SK-N-SH (cell line): ENCODE results near the gene FAM24A. TPM values are rescaled to one million over a fixed set of nuclear protein-coding genes. Genes with fewer than 3 reads are reported as not detected.

Experiments used
- CTCF ChIA-PET: fragments of 300-600, 350-600 bp; formaldehyde crosslinking; extraction: SDS; loops from one replicate; lab custom pipeline; 2021; lab: Yijun Ruan, JAX
- POLR2A ChIA-PET: fragments of 350-600 bp; sonication (Branson Sonifier 250); formaldehyde crosslinking; extraction: SDS; loops from one replicate; lab custom pipeline; 2020; ENCODE audit warnings: antibody characterized with exemption, inconsistent platforms; lab: Yijun Ruan, JAX
- DNase-seq: peaks from one replicate; pipeline ENCODE4 v3.0.0; 2012
- H2AFZ ChIP-seq: fragments of 200-600 bp; sonication (generic); 2 replicates; pipeline ENCODE4 v1.8.1; 2016; ENCODE audit warnings: antibody characterized with exemption, mild to moderate bottlenecking, low read depth
- H3F3A ChIP-seq: fragments of 200-600 bp; sonication (generic); replicated peaks from 2 replicates; pipeline ENCODE3; 2016; ENCODE audit warnings: antibody characterized with exemption, mild to moderate bottlenecking; ENCODE audit not compliant: insufficient read depth
- H3K27ac ChIP-seq, 2 experiments: fragments of 200-500 bp in 1 of 2; fragments of 200-600 bp in 1 of 2; sonication (Bioruptor generic) in 1 of 2; sonication (generic), shearing (Covaris generic) in 1 of 2; 2 replicates each; pipeline versions ENCODE4 v1.5.1 to v1.6.1; 2014 to 2016; ENCODE audit warnings: low read depth in 2 of 2, inconsistent platforms in 1 of 2, low read length in 1 of 2, mild to moderate bottlenecking in 1 of 2, mixed read lengths in 1 of 2
- H3K27me3 ChIP-seq: fragments of 200-600 bp; sonication (generic), shearing (Covaris generic); 2 replicates; pipeline ENCODE4 v1.6.1; 2016; ENCODE audit warnings: mixed run types; ENCODE audit not compliant: insufficient read depth
- H3K36me3 ChIP-seq, 2 experiments: fragments of 200-500 bp in 1 of 2; fragments of 200-600 bp in 1 of 2; sonication (Bioruptor generic) in 1 of 2; sonication (generic) in 1 of 2; replicated peaks in 1 of 2; 2 replicates each; pipeline versions ENCODE3 to v1.5.1; 2014 to 2016; ENCODE audit warnings: low read length in 1 of 2, mild to moderate bottlenecking in 1 of 2; ENCODE audit not compliant: insufficient read depth in 2 of 2, control insufficient read depth in 1 of 2
- H3K4me1 ChIP-seq, 2 experiments: fragments of 200-500 bp in 1 of 2; fragments of 200-600 bp in 1 of 2; sonication (Bioruptor generic) in 1 of 2; sonication (generic), shearing (Covaris generic) in 1 of 2; 2 replicates each; pipeline versions ENCODE4 v1.5.1 to v1.6.1; 2014 to 2016; ENCODE audit warnings: low read depth in 1 of 2, low read length in 1 of 2, mixed run types in 1 of 2; ENCODE audit not compliant: insufficient read depth in 2 of 2, control insufficient read depth in 1 of 2
- H3K4me2 ChIP-seq: fragments of 200-600 bp; sonication (generic), shearing (Covaris generic); 2 replicates; pipeline ENCODE4 v1.6.1; 2017; ENCODE audit warnings: mixed run types
- H3K4me3 ChIP-seq, 2 experiments: fragments of 200-500 bp in 1 of 2; fragments of 200-600 bp in 1 of 2; sonication (Bioruptor generic) in 1 of 2; sonication (generic), shearing (Covaris generic) in 1 of 2; 2 replicates each; pipeline versions ENCODE4 v1.5.1 to v1.8.1; 2014 to 2016; ENCODE audit warnings: low read depth in 2 of 2, inconsistent platforms in 1 of 2, low read length in 1 of 2, mild to moderate bottlenecking in 1 of 2, mixed read lengths in 1 of 2, moderate library complexity in 1 of 2
- H3K79me2 ChIP-seq: fragments of 200-600 bp; sonication (generic); 2 replicates; pipeline ENCODE4 v1.8.1; 2017; ENCODE audit warnings: mild to moderate bottlenecking; ENCODE audit not compliant: insufficient read depth
- H3K9ac ChIP-seq: fragments of 200-600 bp; sonication (generic); 2 replicates; pipeline ENCODE4 v1.6.1; 2017; ENCODE audit warnings: mixed run types
- H3K9me2 ChIP-seq: fragments of 200-600 bp; sonication (generic); 2 replicates; pipeline ENCODE4 v1.6.1; 2017; ENCODE audit warnings: mixed run types
- H3K9me3 ChIP-seq: fragments of 200-600 bp; sonication (generic); 2 replicates; pipeline ENCODE4 v1.6.1; 2017; ENCODE audit warnings: mixed run types, mild to moderate bottlenecking, moderate library complexity
- H4K20me1 ChIP-seq: fragments of 200-600 bp; sonication (generic); 2 replicates; pipeline ENCODE4 v1.6.1; 2017; ENCODE audit warnings: mild to moderate bottlenecking, mixed run types; ENCODE audit not compliant: insufficient read depth
- CHD2 ChIP-seq: fragments of 150-350 bp; IDR thresholded peaks from 2 replicates; pipeline ENCODE4 v1.6.1; 2018; ENCODE audit warnings: low read length; ENCODE audit not compliant: partially characterized antibody
- ELF1 ChIP-seq: IDR thresholded peaks from 2 replicates; pipeline ENCODE4 v1.4.0; 2012
- EP300 ChIP-seq, 2 experiments: IDR thresholded peaks; 2 replicates each; pipeline versions ENCODE4 v1.4.0 to v1.6.1; 2012; ENCODE audit warnings: borderline replicate concordance in 1 of 2, low read depth in 1 of 2, low read length in 1 of 2
- GABPA ChIP-seq: IDR thresholded peaks from 2 replicates; pipeline ENCODE4 v1.4.0; 2012; ENCODE audit warnings: low read depth, mild to moderate bottlenecking
- GATA2 ChIP-seq: sonication (generic); formaldehyde crosslinking; IDR thresholded peaks from 2 replicates; pipeline ENCODE4 v1.5.0; 2020; ENCODE audit warnings: mild to moderate bottlenecking, missing genetic modification reagents
- MXI1 ChIP-seq: IDR thresholded peaks from 2 replicates; pipeline ENCODE4 v1.6.1; 2012; ENCODE audit warnings: mild to moderate bottlenecking, low read depth, low read length, improper control_type of control experiment
- POLR2AphosphoS5 ChIP-seq: IDR thresholded peaks from 2 replicates; pipeline ENCODE4 v1.6.1; 2012; ENCODE audit warnings: low read depth, low read length
- RCOR1 ChIP-seq: fragments of 150-350 bp; IDR thresholded peaks from 2 replicates; pipeline ENCODE4 v1.6.1; 2017; ENCODE audit warnings: antibody characterized with exemption, low read length
- RFX5 ChIP-seq: IDR thresholded peaks from 2 replicates; pipeline ENCODE4 v1.6.1; 2012; ENCODE audit warnings: mild to moderate bottlenecking, improper control_type of control experiment, low read length
- RXRA ChIP-seq: IDR thresholded peaks from 2 replicates; pipeline ENCODE4 v1.4.0; 2012; ENCODE audit warnings: low read depth, mild to moderate bottlenecking, borderline replicate concordance
- SIN3A ChIP-seq: IDR thresholded peaks from 2 replicates; pipeline ENCODE4 v1.6.1; 2012; ENCODE audit warnings: low read depth, mild to moderate bottlenecking, low read length, moderate library complexity, borderline replicate concordance
- SMC3 ChIP-seq: IDR thresholded peaks from 2 replicates; pipeline ENCODE4 v1.6.1; 2012; ENCODE audit warnings: low read depth, low read length, improper control_type of control experiment
- TCF12 ChIP-seq: IDR thresholded peaks from 2 replicates; pipeline ENCODE4 v1.4.0; 2012
- YY1 ChIP-seq: IDR thresholded peaks from 2 replicates; pipeline ENCODE4 v1.4.0; 2012; ENCODE audit warnings: low read depth, mild to moderate bottlenecking
- WGBS: methylation state at CpG from one replicate; pipeline ENCODE4 v1.1.6; 2017; ENCODE audit warnings: low lambda C conversion rate; 5-methylcytosine and 5-hydroxymethylcytosine counted together
- polyA plus RNA-seq, 3 experiments: library from polyadenylated mRNA; depleted of rRNA; stranded (reverse); fragments of >200 nt; gene quantifications; 2 replicates each; pipeline ENCODE4 v1.2.3, GENCODE V29; 2012
- TF ChIP-seq, protein P1 (sequence below): fragments of 150-350 bp; IDR thresholded peaks from 2 replicates; pipeline ENCODE4 v1.6.1; 2017; ENCODE audit warnings: antibody characterized with exemption, low read length, low read depth, borderline replicate concordance
- TF ChIP-seq, protein P2 (sequence below): fragments of 200-600 bp; sonication (generic); IDR thresholded peaks from 2 replicates; pipeline ENCODE4 v1.6.1; 2017; ENCODE audit warnings: antibody characterized with exemption, mild to moderate bottlenecking, moderate library complexity
- TF ChIP-seq, protein P3 (sequence below): IDR thresholded peaks from 2 replicates; pipeline ENCODE4; 2012
- TF ChIP-seq, protein P4 (sequence below): IDR thresholded peaks from 2 replicates; pipeline ENCODE4 v1.4.0; 2012; ENCODE audit warnings: low read depth, borderline replicate concordance
- TF ChIP-seq, protein P5 (sequence below): IDR thresholded peaks from 2 replicates; pipeline ENCODE4 v1.4.0; 2012; ENCODE audit warnings: low read depth, borderline replicate concordance

The FAM24A gene
- polyA plus RNA-seq, 1 of the 3 experiments (the other 2 are of a cell fraction), result not detected

DNA sequence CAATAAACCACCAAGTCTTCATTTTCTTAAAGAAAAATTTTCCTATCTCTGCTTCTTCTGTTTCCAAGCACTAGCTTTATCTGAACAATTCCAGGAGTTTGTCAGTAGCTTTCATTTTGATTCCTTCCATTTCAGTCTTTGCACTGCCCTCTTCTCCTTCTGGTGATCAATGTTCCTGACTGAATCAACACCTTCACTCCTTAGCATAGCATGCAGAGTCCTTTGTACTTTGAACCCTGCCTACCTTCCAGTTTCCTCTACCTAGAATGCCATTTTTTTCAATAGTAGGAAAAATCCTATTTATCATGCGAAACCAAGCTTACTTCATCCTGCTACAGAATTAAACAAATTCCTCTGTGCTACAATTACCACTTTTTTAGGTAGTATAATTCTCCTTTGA is 45.5 kb downstream of the FAM24A start:
- H4K20me1 ChIP-seq, result no peaks in the 10 kb centered on the region
- TF ChIP-seq, protein P1, sequence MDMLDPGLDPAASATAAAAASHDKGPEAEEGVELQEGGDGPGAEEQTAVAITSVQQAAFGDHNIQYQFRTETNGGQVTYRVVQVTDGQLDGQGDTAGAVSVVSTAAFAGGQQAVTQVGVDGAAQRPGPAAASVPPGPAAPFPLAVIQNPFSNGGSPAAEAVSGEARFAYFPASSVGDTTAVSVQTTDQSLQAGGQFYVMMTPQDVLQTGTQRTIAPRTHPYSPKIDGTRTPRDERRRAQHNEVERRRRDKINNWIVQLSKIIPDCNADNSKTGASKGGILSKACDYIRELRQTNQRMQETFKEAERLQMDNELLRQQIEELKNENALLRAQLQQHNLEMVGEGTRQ, result no peak
- TF ChIP-seq POLR2AphosphoS5 (no peak), CHD2 (no peak), YY1 (no peak), EP300 (IDR thresholded peaks at IDR 0.05; ENCODE audit: borderline replicate concordance in 1 of 2, low read depth in 1 of 2, low read length in 1 of 2) (no peak), RXRA (no peak), ELF1 (no peak), GATA2 (CRISPR knock-in tag) (no peak), GABPA (no peak), RCOR1 (no peak), TCF12 (no peak), MXI1 (no peak), SIN3A (no peak), SMC3 (no peak), RFX5 (no peak)
- TF ChIP-seq, protein P2, sequence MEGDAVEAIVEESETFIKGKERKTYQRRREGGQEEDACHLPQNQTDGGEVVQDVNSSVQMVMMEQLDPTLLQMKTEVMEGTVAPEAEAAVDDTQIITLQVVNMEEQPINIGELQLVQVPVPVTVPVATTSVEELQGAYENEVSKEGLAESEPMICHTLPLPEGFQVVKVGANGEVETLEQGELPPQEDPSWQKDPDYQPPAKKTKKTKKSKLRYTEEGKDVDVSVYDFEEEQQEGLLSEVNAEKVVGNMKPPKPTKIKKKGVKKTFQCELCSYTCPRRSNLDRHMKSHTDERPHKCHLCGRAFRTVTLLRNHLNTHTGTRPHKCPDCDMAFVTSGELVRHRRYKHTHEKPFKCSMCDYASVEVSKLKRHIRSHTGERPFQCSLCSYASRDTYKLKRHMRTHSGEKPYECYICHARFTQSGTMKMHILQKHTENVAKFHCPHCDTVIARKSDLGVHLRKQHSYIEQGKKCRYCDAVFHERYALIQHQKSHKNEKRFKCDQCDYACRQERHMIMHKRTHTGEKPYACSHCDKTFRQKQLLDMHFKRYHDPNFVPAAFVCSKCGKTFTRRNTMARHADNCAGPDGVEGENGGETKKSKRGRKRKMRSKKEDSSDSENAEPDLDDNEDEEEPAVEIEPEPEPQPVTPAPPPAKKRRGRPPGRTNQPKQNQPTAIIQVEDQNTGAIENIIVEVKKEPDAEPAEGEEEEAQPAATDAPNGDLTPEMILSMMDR, result no peak
- TF ChIP-seq, protein P3, sequence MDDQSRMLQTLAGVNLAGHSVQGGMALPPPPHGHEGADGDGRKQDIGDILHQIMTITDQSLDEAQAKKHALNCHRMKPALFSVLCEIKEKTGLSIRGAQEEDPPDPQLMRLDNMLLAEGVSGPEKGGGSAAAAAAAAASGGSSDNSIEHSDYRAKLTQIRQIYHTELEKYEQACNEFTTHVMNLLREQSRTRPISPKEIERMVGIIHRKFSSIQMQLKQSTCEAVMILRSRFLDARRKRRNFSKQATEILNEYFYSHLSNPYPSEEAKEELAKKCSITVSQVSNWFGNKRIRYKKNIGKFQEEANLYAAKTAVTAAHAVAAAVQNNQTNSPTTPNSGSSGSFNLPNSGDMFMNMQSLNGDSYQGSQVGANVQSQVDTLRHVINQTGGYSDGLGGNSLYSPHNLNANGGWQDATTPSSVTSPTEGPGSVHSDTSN, result no peak
- TF ChIP-seq, protein P4, sequence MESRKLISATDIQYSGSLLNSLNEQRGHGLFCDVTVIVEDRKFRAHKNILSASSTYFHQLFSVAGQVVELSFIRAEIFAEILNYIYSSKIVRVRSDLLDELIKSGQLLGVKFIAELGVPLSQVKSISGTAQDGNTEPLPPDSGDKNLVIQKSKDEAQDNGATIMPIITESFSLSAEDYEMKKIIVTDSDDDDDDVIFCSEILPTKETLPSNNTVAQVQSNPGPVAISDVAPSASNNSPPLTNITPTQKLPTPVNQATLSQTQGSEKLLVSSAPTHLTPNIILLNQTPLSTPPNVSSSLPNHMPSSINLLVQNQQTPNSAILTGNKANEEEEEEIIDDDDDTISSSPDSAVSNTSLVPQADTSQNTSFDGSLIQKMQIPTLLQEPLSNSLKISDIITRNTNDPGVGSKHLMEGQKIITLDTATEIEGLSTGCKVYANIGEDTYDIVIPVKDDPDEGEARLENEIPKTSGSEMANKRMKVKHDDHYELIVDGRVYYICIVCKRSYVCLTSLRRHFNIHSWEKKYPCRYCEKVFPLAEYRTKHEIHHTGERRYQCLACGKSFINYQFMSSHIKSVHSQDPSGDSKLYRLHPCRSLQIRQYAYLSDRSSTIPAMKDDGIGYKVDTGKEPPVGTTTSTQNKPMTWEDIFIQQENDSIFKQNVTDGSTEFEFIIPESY, result no peak
- TF ChIP-seq, protein P5, sequence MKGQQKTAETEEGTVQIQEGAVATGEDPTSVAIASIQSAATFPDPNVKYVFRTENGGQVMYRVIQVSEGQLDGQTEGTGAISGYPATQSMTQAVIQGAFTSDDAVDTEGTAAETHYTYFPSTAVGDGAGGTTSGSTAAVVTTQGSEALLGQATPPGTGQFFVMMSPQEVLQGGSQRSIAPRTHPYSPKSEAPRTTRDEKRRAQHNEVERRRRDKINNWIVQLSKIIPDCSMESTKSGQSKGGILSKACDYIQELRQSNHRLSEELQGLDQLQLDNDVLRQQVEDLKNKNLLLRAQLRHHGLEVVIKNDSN, result no peak
- no peak overlapping the region for H3K27ac ChIP-seq
- peaks cover 0 to 5% of the 10 kb centered on the region in 2 experiments for H3K36me3 ChIP-seq
- H3K4me2 ChIP-seq, result peak overlapping the region; percentile 69; the same call in 1 of the 2 replicates
- POLR2A ChIA-PET, result no interaction called here
- H3K9ac ChIP-seq, result no peak overlapping the region
- no peak overlapping the region for H3K4me3 ChIP-seq
- no peaks in the 10 kb centered on the region for H3F3A ChIP-seq
- CTCF ChIA-PET, result interaction anchor here (1.0 to 1.4 kb wide), 2 partner anchors 24 to 44 kb away, joined by 3 to 8 read pairs; partner anchors contain the start of gene PSTK
- H3K27me3 ChIP-seq, result no peaks in the 10 kb centered on the region
- no peak for DNase-seq
- H3K79me2 ChIP-seq, result peaks cover 30% of the 10 kb centered on the region
- peaks cover 0 to 8% of the 10 kb centered on the region in 2 experiments; a peak in 2 of 4 replicates for H3K4me1 ChIP-seq
- no peaks in the 10 kb centered on the region for H3K9me3 ChIP-seq
- no peak overlapping the region for H2AFZ ChIP-seq
- no peaks in the 10 kb centered on the region for H3K9me2 ChIP-seq
- WGBS, result 93% methylated on average over 1 of the region's 1 CpG
